ENCODE measurements around the gene TNFSF15.

TNFSF15 gene

GRCh38 chr9:114805670-114806525, at the start of gene TNFSF15:
Gene TNFSF15 (minus strand): TSS chr9:114806039. CDS start chr9:114806012, 27 bp downstream.
- peak within 1 kb of the TSS; percentile 52; the same call in 1 of the 2 replicates for H3K4me3 ChIP-seq (ENCODE audit: low read length)

GRCh38 chr9:114855488-114855887, 49.6 kb upstream of the TNFSF15 start:
- no peak for TF ChIP-seq ZNF274 (IDR thresholded peaks at IDR 0.05; ENCODE audit: low read depth, low read length)

More at GRCh38 chr9:114805670-114806525, at the start of gene TNFSF15:
- TF ChIP-seq ZNF274 (IDR thresholded peaks at IDR 0.05; ENCODE audit: low read depth, low read length), result no peak

GRCh38 chr9:114854736-114855355, 49.0 kb upstream of the TNFSF15 start:
- H3K4me3 ChIP-seq (ENCODE audit: low read length), result no peak overlapping the region
- no peak for TF ChIP-seq ZNF274 (IDR thresholded peaks at IDR 0.05; ENCODE audit: low read depth, low read length)

More at GRCh38 chr9:114855488-114855887, 49.6 kb upstream of the TNFSF15 start:
- H3K4me3 ChIP-seq (ENCODE audit: low read length), result no peak overlapping the region

GRCh38 chr9:114853071-114853855, 47.4 kb upstream of the TNFSF15 start:
- H3K4me3 ChIP-seq (ENCODE audit: low read length), result no peak overlapping the region
- TF ChIP-seq ZNF274 (IDR thresholded peaks at IDR 0.05; ENCODE audit: low read depth, low read length), result no peak

GRCh38 chr9:114852050-114852594, 46.3 kb upstream of the TNFSF15 start:
- H3K4me3 ChIP-seq (ENCODE audit: low read length), result no peak overlapping the region
- no peak for TF ChIP-seq ZNF274 (IDR thresholded peaks at IDR 0.05; ENCODE audit: low read depth, low read length)

GRCh38 chr9:114851306-114851705, 45.5 kb upstream of the TNFSF15 start:
- no peak overlapping the region for H3K4me3 ChIP-seq (ENCODE audit: low read length)
- no peak for TF ChIP-seq ZNF274 (IDR thresholded peaks at IDR 0.05; ENCODE audit: low read depth, low read length)

- no peak for TF ChIP-seq ZNF274 (IDR thresholded peaks at IDR 0.05; ENCODE audit: low read depth, low read length)
- H3K4me3 ChIP-seq (ENCODE audit: low read length), result no peak overlapping the region
These were observed 45.0 kb upstream of the TNFSF15 start for GRCh38 chr9:114850871-114851270.

GRCh38 chr9:114849450-114849849, 43.6 kb upstream of the TNFSF15 start:
- no peak for TF ChIP-seq ZNF274 (IDR thresholded peaks at IDR 0.05; ENCODE audit: low read depth, low read length)
- H3K4me3 ChIP-seq (ENCODE audit: low read length), result no peak overlapping the region

- no peak for TF ChIP-seq ZNF274 (IDR thresholded peaks at IDR 0.05; ENCODE audit: low read depth, low read length)
- H3K4me3 ChIP-seq (ENCODE audit: low read length), result no peak overlapping the region
These were observed 41.9 kb upstream of the TNFSF15 start for GRCh38 chr9:114847492-114848417.

- H3K4me3 ChIP-seq (ENCODE audit: low read length), result no peak overlapping the region
- TF ChIP-seq ZNF274 (IDR thresholded peaks at IDR 0.05; ENCODE audit: low read depth, low read length), result no peak
These were observed 39.5 kb upstream of the TNFSF15 start for GRCh38 chr9:114845373-114845772.

GRCh38 chr9:114844766-114845165, 38.9 kb upstream of the TNFSF15 start:
- no peak for TF ChIP-seq ZNF274 (IDR thresholded peaks at IDR 0.05; ENCODE audit: low read depth, low read length)
- H3K4me3 ChIP-seq (ENCODE audit: low read length), result no peak overlapping the region

GRCh38 chr9:114837923-114838322, 32.1 kb upstream of the TNFSF15 start:
- TF ChIP-seq ZNF274 (IDR thresholded peaks at IDR 0.05; ENCODE audit: low read depth, low read length), result no peak
- H3K4me3 ChIP-seq (ENCODE audit: low read length), result no peak overlapping the region

GRCh38 chr9:114836769-114837168, 30.9 kb upstream of the TNFSF15 start:
- no peak overlapping the region for H3K4me3 ChIP-seq (ENCODE audit: low read length)
- no peak for TF ChIP-seq ZNF274 (IDR thresholded peaks at IDR 0.05; ENCODE audit: low read depth, low read length)
